ENCODE data around the gene POC1A.

DNA sequence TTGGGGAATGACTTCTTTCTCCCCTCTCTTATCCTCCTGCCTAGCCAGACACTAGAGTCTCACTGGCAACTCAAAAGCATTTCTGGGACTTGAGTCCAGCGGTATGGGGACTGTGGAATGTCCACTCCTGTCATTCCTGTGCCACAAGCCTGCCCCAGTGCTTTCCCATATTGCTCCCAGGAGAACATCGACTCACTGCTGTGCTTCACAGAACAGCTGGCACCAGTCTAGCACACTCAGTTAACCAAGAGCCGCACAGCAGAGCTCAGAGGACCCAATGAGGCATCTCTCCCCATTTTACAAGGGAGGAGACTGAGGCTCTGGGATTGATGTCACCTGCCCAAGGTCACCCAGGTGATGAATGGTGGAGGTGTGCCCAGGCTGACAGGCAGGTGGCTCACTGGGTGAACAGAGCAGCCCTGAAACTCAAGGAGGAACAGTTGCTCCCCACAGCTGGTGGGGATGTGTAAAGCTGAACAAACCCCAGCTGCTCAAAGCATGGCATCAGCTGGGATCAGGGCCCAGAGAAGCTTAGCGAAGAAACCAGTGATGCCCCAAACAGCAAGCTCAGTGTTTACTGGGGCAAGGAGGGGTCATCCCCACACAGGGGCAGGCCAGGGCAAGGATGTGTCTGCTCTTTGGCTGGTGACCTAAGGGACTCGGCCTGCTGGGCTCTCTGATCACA, 62.5 kb downstream of the POC1A start:
- TF ChIP-seq CTCF (IDR thresholded peaks at IDR 0.05) (no peak), POLR2AphosphoS5 (IDR thresholded peaks at IDR 0.05) (no peak)
